ENCODE data around the gene PDGFRB.

The PDGFRB gene

GRCh38 chr5:150189326-150189725, 33.7 kb upstream of the PDGFRB start:
- TF ChIP-seq CTCF (IDR thresholded peaks at IDR 0.05; ENCODE audit: insufficient read depth, low read depth, low read length, missing control alignments): no peak
- H3K4me3 ChIP-seq (ENCODE audit: low read depth, low read length): no peak overlapping the region
- no peak for DNase-seq (ENCODE audit: low read depth)

GRCh38 chr5:150188146-150188842, 32.6 kb upstream of the PDGFRB start:
- no peak for TF ChIP-seq CTCF (IDR thresholded peaks at IDR 0.05; ENCODE audit: insufficient read depth, low read depth, low read length, missing control alignments)
- no peak for DNase-seq (ENCODE audit: low read depth)
- H3K4me3 ChIP-seq (ENCODE audit: low read depth, low read length): no peak overlapping the region

GRCh38 chr5:150186897-150187296, 31.3 kb upstream of the PDGFRB start:
- TF ChIP-seq CTCF (IDR thresholded peaks at IDR 0.05; ENCODE audit: insufficient read depth, low read depth, low read length, missing control alignments): no peak
- no peak for DNase-seq (ENCODE audit: low read depth)
- no peak overlapping the region for H3K4me3 ChIP-seq (ENCODE audit: low read depth, low read length)

GRCh38 chr5:150186137-150186536, 30.5 kb upstream of the PDGFRB start:
- no peak for TF ChIP-seq CTCF (IDR thresholded peaks at IDR 0.05; ENCODE audit: insufficient read depth, low read depth, low read length, missing control alignments)
- no peak for DNase-seq (ENCODE audit: low read depth)
- no peak overlapping the region for H3K4me3 ChIP-seq (ENCODE audit: low read depth, low read length)

- TF ChIP-seq CTCF (IDR thresholded peaks at IDR 0.05; ENCODE audit: insufficient read depth, low read depth, low read length, missing control alignments): no peak
- no peak for DNase-seq (ENCODE audit: low read depth)
- no peak overlapping the region for H3K4me3 ChIP-seq (ENCODE audit: low read depth, low read length)
Measured at GRCh38 chr5:150184990-150185912, 29.6 kb upstream of the PDGFRB start.

GRCh38 chr5:150184006-150184405, 28.4 kb upstream of the PDGFRB start:
- no peak overlapping the region for H3K4me3 ChIP-seq (ENCODE audit: low read depth, low read length)
- DNase-seq (ENCODE audit: low read depth): no peak
- no peak for TF ChIP-seq CTCF (IDR thresholded peaks at IDR 0.05; ENCODE audit: insufficient read depth, low read depth, low read length, missing control alignments)
